Measurements from ENCODE around the gene LIN7A. TPM values are rescaled to one million over a fixed set of nuclear protein-coding genes. Genes with fewer than 3 reads are reported as not detected.

The LIN7A gene
- total and polyA plus RNA-seq, 2 of the 4 experiments (the other 2 are of a cell fraction), result 10.8 to 24.7 TPM

DNA sequence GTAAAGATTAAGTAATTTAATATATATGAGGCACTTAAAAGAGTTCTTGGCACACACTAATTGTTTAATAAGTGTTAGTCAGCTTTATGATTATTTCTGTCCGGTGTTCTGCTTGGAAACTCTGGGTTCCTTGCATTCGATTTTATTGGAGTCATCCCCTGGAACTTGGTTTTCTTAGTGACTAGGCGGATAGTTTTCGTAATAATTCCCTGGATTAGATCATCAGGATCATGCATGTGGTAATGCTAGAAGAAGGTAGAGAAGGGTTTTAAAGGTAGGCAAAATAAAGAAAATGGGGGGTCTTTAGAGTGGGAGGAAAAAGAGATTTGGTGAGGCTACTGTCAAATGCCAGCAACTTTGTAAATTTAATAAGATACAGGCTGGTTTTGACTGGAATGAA is 132.6 kb downstream of the LIN7A start:
- Histone ChIP-seq H2AK5ac (ENCODE audit: low read depth, low read length) (no peak overlapping the region), H3K9me1 (ENCODE audit: insufficient read depth, low read length) (no peaks in the 10 kb centered on the region), H2BK120ac (ENCODE audit: low read depth, low read length) (no peak overlapping the region), H3K36me3 (ENCODE audit: control insufficient read depth, insufficient read depth, low read length) (no peaks in the 10 kb centered on the region), H3K18ac (ENCODE audit: low read depth, low read length) (no peak overlapping the region), H2BK15ac (ENCODE audit: low read depth, low read length) (no peak overlapping the region), H3K56ac (ENCODE audit: extremely low read depth, insufficient read depth, low read length) (no peak overlapping the region), H2AK9ac (replicated peaks; ENCODE audit: low read depth, low read length, poor library complexity) (no peak overlapping the region), H4K8ac (ENCODE audit: low read depth in 2 of 2, low read length in 2 of 2) (no peak overlapping the region), H3K27me3 (ENCODE audit: control insufficient read depth, insufficient read depth, low read length) (no peaks in the 10 kb centered on the region), H2BK20ac (ENCODE audit: low read depth, low read length) (no peak overlapping the region), H3K4me1 (ENCODE audit: control insufficient read depth, insufficient read depth, low read length) (no peaks in the 10 kb centered on the region), H3K14ac (replicated peaks; ENCODE audit: low read depth, low read length) (no peak overlapping the region), H4K20me1 (ENCODE audit: insufficient read depth, low read length) (no peaks in the 10 kb centered on the region), H4K5ac (ENCODE audit: low read depth, low read length) (no peak overlapping the region), H3K79me1 (ENCODE audit: low read depth in 1 of 2, low read length in 2 of 2) (no peaks in the 10 kb centered on the region), H3K4ac (ENCODE audit: low read depth, low read length) (no peak overlapping the region), H3K4me3 (ENCODE audit: insufficient read depth, low read depth, low read length) (no peak overlapping the region), H3K27ac (ENCODE audit: insufficient read depth, low read length) (no peak overlapping the region), H2BK5ac (ENCODE audit: low read depth, low read length, poor library complexity, severe bottlenecking) (no peak overlapping the region), H3K9me3 (ENCODE audit: control insufficient read depth, insufficient read depth, low read length) (no peaks in the 10 kb centered on the region), H3K23ac (ENCODE audit: low read depth, low read length) (no peak overlapping the region), H3K9ac (ENCODE audit: low read depth, low read length) (no peak overlapping the region), H3K4me2 (ENCODE audit: low read depth, low read length) (no peak overlapping the region), H2AFZ (replicated peaks; ENCODE audit: low read length, poor library complexity) (no peak overlapping the region), H4K91ac (ENCODE audit: insufficient read depth, low read depth, low read length) (no peak overlapping the region)
- ChIA-PET POLR2A (ENCODE audit: unreplicated experiment) (no interaction called here), CTCF (no interaction called here)
- dilution Hi-C loops (cut with HindIII; ENCODE audit: low sequenced_read_pairs, unreplicated experiment) (no loop called here), intact Hi-C loops (cut with micrococcal nuclease) (no loop called here), in situ Hi-C loops (cut with MboI; ENCODE audit: low sequenced_read_pairs) (no loop called here)
- ATAC-seq (ENCODE audit: low read depth) (no peak), DNase-seq (peak; percentile 49)
- 66% methylated on average over 3 of the region's 4 CpGs; no CpG with 5 or more reads in 1 of the 2 experiments for WGBS, 2 experiments (ENCODE audit: extremely low coverage in 2 of 2, insufficient read length in 1 of 2)
- no TSS peak for BruUV-seq (replicated peaks)
- TF ChIP-seq CEBPB (IDR thresholded peaks at IDR 0.05; ENCODE audit: low read depth, low read length), result peak; percentile 24; the same call in 1 of the 2 replicates
- TF ChIP-seq MAFK (IDR thresholded peaks at IDR 0.05; ENCODE audit: low read depth, low read length), result no peak

Data from IMR-90 (cell line).